H4 (cell line): ENCODE measurements around the gene LSS. TPM values are rescaled to one million over a fixed set of nuclear protein-coding genes. Genes with fewer than 3 reads are reported as not detected.
A peak's percentile ranks its signal among the peaks of the same experiment; 100 is the strongest.
"Not testable (repeated sequence)": the region's sequence is repeated elsewhere in the genome, so short reads cannot be mapped to it uniquely, and the experiment has no call there.

Experiments used
- DNase-seq: peaks from one replicate; pipeline ENCODE4 v3.0.0-alpha.2; 2015; ENCODE audit warnings: low spot score
- total RNA-seq: library from RNA; depleted of rRNA; stranded (reverse); fragments of >200 nt; shearing (Covaris generic); gene quantifications from 2 replicates; pipeline ENCODE4 v1.2.3, GENCODE V29; 2014

The LSS gene
- total RNA-seq, 1 experiment from 2014 or later, result 46.4 TPM

DNA sequence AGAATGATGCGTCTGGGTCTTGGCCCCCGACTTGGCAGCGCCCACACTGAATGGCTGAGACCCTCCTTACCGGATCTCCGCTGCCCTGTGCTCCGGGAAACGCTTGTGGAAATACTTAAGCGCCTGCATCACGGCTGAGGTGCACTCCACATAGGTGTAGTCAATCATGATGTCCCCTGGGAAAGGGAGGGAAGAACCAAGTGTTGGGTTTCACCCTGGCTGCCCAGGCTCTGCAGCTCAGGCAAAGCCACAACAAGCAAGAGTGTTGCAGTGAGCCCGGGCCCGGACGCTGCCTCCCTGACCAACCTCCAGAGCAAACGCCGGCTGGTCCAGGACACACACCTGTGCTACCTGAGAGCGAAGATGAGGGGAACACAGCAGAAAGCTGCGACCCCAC is 22.8 kb downstream of the LSS start:
- DNase-seq, result no peak

DNA sequence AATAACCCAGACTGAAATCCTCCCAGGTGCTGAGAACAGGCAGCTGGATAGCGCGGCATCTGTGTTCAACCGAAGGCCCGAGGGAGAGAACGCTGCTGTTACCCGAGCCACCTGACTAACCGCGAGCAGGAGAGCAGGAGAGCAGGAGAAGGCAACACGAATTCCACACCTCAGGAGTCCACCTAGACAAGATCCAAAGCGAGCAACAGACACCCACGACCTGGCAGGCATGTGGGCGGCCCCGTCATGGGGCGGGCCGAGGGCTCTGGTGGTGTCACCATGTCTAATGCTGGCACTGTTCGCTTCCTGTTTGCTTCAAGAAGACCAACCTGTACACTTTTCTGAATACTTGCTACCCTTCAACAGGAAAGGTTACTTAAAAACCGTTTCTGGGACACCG is 23.4 kb downstream of the LSS start:
- no peak for DNase-seq

DNA sequence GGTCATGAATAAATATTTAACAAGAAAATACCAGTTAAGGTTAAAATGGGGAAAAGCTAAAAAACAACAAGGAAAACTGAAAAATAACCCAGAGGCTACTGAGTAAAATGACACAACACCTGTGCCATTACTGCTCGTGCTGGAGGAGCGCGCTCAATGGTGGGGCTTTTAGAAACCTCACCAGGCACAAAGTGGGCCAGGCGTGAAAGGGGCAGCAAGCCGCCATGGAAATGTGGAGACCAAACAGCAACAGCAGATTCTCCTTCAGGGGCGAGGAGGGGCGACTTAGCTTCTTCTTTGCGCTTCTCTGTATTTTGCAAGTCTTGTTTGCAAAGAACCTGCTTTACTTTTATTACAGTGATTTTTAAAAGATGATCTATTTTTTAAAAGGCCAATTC is 25.4 kb downstream of the LSS start:
- no peak for DNase-seq

DNA sequence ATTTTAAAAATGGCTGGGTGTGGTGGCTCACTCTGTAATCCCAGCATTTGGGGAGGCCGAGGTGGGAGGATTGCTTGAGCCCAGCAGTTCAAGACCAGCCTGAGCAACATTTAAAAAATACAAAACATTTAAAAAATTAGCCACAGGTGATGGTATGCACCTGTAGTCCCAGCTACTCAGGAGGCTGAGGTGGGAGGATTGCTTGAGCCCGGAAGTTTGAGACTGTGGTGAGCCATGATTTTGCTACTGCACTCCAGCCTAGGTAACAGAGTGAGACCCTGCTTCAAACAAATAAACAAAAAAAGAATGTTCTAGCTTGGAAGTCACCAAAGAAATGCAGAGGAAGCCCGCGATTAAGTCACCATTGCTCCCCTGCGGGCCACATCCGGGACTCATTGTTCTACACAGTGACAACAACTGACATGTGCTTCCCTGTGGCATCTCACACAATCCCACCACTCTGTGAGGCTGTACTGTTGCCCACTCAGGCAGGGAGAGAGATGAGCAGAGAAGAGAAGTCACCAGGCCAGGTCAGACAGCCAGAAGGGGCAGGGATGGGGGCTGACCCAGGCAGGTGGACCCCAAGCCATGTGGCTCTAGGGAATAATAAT is 25.9 kb downstream of the LSS start:
- DNase-seq, result no peak

DNA sequence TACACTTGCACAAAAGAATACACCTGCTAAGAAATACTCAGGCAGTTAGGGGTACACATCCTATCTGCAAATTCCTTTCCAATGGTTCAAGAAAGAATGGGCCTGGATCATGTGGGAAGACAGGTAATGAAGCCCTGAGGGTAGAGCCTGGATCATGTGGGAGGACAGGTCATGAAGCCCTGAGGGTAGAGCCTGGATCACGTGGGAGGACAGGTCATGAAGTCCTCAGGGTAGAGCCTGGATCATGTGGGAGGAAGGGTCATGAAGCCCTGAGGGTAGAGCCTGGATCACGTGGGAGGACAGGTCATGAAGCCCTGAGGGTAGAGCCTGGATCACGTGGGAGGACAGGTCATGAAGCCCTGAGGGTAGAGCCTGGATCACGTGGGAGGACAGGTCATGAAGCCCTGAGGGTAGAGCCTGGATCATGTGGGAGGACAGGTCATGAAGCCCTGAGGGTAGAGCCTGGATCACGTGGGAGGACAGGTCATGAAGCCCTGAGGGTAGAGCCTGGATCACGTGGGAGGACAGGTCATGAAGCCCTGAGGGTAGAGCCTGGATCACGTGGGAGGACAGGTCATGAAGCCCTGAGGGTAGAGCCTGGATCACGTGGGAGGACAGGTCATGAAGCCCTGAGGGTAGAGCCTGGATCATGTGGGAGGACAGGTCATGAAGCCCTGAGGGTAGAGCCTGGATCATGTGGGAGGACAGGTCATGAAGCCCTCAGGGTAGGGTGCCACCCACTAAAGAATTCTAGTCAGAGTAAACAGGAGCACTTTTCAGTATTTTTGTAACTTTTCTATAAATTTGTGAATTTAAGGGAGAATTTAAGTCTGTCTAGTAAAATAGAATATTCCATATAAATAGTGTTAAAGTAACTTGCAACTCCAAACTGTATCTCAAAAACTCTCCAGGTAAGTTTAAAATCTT is 27.4 kb downstream of the LSS start:
- DNase-seq, result not testable (repeated sequence)

DNA sequence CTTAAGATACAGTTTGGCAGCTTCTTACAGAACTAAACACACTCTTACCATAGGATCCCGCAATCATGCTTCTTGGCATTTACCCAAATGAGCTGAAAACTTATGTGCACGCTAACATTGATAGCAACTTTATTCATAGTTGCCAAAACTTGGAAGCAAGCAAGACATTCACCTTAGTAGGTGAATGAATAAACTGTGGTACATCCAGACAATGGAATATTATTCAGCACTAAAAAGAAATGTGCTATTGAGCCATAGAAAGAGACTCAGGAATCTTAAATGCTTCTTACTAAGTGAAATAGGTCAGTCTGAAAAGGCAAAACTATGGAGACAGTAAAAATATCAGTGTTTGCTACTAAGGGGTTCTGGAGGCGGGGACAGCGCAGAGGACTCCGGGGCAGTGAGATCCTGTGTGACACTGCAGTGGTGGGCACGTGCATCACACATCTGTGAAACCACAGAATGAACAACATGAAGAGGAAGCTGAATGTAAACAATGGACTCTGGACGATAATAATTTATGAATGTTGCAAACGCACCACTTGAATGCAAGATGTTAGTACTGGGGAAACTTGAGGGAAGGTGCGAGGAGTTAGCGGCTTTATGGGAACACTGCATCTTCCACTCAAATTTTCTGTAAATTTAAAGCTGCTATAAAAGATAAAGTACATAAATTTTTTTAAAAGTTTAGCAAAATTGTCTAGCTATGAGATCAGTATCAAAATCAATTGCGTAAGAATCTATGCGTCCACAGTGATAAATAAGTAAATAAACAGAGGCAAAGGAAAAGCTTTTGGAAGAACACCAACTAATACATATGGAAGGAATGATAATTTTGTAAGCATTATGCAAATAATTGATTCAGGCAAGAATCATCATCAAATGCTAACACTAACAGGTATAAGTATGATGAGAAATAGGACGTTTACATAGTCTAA is 28.9 kb downstream of the LSS start:
- no peak for DNase-seq

DNA sequence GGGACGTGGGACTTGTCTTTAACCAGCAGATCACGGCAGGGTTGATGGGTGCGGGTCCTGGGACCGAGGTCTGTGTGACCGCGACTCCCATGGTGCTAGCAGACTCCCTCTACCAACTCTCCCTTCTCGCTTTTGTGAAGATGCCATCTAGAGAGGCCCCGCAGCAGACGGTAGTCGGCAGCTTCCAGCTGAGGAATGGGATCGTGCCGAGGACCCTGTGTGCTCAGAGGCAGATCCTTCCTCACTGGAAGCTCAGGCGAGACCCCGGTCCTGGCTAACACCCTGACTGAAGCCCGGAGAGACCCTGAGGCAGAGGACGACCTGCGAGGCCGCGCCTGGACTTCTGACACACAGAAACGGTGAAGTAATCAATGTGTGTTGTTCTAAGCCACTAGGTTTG is 31.8 kb downstream of the LSS start:
- DNase-seq, result no peak

DNA sequence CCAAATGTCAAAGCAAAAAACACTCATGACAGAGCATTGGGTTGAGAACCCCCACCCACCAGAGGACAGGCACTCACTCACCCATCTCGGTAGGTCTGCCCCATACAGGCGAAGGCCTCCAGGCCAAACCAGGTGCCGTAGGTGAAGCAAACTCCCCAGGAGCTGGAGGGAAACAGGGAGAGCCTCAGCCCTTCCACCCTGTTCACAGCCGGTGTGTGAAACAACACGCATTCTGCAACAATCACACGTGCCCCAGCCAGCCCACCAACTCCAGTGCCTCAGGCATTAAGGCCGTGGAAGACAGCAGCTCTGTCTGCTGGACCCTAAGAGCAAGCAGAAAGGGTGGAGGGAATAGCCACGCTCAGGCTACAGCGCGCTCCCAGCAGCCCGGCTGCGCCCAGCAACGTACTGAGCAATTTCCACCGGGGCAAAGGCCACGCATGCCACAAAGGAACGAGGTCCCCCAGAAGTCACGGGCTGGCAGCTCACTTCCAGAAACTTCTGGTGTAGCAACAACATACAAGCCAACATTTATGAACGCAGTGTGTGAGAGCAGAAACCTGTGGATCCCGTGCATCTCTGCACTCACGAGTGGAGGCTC is 32.9 kb downstream of the LSS start:
- DNase-seq, result peak; percentile 3

DNA sequence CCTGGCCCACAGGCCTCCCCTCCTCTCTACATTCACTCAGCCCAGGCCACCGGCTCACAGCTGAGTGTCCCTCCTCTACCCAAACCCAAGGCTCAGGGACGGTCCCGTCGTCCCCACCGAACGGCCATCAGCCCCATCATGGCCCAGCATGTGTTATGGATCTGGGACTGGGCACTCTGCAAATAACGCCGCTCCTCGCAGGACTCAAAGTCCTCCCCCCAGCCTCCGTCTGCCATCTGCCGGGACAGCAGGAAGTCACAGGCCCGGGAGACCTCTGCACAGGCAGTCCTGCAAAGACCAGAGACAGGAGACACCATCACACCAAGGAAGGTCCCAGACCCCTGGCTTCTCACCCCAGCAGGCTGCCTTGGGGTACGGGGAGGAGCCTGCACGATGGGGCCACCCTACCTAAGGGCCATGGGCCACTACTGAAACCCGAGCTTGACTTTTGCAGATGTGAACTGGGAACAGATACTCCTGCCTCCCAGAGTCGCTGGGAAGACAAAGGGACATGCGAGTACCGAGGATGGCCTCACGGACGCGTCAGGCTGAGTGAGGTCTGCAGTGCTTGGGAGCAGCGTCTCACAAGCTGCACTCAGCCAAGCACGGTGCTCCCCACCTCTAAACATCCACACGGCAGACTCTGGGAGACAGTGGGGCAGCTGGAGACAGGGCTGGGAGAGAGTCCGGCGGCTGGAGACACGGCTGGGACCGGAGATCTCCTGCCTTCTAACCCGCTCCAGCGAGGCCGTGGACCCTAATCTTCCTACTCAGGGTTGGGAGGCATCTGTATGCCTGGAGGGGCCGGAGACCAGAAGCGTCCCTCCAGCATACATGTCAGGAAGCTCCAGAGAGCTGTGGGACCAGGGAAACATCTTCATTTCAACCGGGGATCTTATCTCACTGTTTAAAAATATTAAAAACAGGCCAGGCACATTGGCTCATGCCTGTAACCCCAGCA is 33.9 kb downstream of the LSS start:
- peak; percentile 3 for DNase-seq

DNA sequence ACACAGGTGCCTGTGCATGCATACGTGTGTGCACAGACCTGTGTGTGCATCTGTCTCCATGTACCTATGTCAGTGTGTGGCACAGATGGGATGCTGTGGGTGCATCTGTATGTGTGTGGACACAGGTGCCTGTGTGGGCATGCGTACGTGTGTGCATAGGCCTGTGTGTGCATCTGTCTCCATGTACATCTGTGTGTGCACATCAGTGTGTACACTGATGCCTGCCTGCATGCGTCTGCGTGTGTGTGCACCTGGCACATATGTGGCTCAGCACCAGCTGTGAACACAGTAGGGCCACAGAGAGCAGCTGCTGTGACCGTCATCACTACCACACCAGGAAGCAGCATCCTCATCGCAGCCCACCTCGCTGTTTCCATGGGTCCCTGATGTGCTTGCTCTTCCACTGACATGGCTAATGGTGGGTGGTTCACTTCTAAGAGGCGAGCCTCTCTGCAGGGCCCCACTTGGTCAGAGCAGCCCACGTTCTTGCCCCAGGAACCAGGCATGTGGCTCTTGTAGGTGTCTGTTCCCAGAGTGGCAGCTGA is 34.7 kb downstream of the LSS start:
- peak; percentile 3 for DNase-seq

DNA sequence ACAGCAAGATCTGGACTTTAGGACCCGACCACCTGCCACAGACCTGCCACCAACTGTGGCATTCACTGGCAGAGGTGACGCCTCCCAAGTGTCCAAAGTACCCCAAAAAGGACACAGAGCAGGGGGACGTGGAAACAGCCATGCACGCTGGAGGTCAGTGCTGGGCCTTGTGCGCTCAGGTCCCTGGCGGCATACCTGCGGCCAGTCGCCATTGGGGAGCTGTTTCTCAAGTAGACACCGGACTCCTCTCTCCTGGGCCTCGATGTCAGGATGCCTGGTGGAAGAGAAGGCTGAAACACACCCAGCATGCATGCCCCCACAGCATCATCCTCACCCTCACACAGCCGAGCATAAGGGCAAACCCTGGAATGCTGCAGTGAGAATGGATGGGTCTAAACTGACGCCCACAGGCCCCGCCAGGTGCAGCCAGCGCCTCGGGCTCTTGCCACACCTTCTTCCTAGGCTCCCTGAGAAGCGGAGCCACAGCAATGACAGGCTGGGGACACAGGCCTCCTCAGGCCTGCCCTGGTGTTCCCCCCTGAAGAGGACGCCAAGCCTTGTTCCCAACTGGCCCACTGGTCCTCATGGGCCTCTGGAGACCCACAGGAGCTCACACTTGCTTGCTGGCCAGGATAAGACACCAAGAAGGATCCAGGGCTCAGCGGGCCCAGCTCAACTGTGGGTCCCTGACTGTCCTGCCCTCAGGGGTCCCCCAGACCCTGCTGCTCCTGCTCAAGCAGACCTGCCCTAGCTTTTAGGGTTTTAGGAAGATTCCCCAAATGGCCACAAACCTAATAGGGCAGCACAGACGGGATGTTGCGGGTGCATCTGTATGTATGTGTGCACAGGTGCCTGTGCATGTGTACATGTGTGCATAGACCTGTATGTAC is 36.6 kb downstream of the LSS start:
- DNase-seq, result peak; percentile 3

DNA sequence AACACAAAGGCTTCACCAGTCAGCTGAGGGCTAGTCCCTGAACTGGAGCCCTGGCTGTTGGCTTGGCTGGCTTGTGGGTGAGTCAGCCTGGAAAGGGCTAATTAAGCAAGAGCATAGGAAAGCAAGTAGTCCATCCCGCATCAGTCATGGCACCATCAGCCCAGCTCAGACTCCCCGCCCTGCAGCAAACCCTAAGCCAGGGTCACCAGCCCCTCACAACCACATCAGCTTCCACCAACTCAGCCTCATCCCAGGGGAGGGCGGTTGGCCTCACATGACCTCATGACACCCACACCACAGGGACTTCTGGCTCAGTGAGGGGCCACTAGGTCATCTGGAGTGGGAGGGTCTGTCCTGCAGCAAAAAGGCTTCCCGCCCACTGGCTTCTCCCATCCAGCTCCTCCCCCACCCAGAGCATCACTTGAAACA is 37.3 kb downstream of the LSS start:
- DNase-seq, result peak; percentile 38

DNA sequence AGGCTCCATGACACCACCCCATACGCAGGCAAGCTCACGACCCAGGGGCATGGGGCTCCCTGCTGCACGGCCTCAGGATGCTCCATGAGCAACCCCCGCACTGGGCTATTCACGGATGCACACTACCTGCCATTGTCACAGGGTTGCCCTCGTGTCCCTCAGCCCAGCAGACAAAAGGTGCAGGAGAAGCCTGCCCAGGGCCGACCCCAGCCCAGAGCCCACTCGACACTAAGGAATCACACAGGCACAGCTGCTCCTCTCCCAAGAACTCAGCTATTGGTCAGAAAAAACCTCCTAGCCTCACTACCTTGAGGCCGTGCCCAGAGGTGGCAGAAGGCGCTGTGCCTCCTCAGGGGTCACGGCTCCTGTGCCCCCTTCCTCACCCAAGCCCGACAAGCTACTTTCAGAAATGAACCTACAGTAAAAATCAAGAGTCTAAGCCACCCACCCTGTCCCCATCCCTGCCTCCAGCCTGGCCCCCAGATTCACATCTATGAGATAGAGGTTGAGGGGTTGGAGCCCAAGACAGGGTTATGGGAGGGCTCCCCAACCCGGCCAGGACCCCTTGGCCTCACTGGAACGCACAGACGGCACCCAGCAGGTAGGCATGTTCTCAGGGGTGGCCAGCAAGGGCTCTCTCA is 38.0 kb downstream of the LSS start:
- peak; percentile 4 for DNase-seq

DNA sequence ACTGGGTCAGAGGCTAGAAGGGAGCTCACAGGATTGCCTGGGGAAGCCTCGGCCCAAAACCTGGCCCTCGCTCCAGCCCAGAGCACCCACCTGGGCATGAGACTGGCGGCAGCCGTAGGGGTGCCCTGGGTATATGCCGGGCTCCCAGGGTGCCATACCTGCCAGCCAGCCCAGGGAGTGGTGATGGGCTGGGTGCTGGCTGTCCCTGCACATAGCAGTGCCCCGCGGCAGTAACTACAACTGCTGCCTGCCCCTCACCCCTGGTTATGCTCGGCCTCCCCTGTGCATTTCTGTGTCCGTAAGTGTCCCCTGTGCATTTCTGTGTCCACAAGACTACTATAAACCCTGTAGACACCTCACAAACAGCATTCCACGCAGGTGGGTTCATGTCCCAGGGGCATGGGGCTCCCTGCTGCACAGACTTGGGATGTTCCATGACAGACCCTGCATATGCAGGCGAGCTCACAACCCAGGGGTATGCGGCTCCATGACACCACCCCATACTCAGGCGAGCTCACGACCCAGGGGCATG is 38.5 kb downstream of the LSS start:
- DNase-seq, result peak; percentile 3

DNA sequence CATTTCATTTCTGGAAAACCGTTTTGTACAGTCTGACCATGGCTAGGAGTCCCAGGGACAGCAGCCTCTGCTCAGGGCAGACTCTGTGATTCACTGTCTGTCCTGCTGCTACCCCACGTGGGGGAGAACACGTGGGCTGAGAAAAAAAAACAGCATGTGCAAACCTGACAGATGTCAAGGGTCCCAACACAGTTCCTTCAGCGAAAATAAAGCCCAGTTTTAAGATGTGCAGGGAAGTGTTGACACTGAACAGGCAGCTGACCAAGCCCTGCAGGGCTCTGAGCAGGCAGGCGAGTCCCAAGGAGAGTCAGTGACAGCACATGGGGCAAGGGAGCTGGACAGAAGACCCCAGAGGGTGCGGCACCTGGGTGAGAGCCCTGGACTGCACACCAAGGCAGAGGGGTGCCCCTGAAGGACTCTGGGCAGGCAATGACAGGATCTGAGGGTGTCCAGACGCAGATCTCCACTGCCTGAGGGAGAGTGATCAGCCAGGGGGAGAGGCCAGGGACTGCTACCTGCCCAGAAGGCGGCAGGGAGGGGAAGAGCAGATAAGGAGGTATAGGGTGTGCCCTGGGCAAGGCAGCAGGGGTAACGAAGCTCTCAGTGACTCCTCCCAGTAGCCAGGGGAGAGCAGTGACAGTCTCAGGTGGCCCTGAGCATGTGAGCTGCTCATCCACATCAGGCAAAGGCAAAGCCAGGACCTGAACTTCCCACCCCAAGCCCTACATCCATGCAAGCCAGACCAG is 39.2 kb downstream of the LSS start:
- DNase-seq, result peak; percentile 6

DNA sequence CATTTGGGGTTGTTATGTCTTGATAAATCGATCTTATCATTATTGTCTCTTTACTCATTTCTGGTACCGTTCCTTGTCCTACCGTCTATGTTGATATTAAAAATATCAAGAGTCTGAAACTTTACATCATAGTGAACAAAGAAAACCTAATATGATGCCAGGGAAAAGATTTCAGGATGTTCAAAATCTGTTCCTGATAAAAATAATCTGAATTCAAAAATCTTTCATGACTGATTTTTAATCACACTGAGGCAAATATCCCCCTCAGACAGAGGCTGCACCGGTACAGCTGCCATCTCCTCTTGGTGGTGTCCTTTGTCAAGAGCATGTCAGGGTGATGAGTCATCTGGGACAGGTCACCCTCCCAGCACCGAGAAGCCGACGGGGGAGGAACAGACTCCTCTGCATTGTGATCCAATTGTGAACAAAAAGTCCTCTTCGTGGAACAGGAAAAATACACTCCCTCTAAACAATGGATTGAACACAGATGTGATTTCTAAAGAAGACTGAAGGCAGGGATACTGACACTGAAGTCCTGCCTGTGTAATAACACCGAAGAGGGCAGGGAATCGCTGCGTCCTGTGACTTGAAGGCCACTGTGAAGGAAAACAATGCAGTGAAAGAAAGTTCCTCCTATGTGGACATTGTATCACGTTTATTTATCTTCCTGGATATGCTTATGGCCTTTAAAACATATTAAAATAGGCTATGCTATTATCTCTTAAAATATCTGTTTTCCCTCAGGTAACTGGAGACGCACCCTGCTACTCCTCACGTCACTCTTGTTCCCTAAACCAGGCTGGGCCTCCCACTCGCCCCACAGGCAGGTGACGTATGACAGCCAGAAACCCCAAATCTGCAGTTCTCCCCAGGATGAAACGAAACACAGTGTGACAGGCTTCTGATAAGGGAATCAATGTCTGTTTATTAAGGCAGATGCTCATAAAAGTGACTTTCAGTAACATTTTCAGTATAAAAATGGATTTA is 40.1 kb downstream of the LSS start:
- peak; percentile 49 for DNase-seq
